Kidney epithelial cell (primary cell): ENCODE data around the gene CELF2. TPM values are rescaled to one million over a fixed set of nuclear protein-coding genes. Genes with fewer than 3 reads are reported as not detected.

Experiments
- DNase-seq: peaks from one replicate; pipeline ENCODE4 v3.0.0-alpha.2; 2010; ENCODE audit warnings: low read depth
- H3K27me3 ChIP-seq: 2 replicates; pipeline ENCODE4 v1.6.0; 2011; ENCODE audit warnings: low read length; ENCODE audit not compliant: control insufficient read depth, insufficient read depth
- H3K36me3 ChIP-seq: 2 replicates; pipeline ENCODE4 v1.5.1; 2011; ENCODE audit warnings: low read length; ENCODE audit not compliant: control insufficient read depth, insufficient read depth
- H3K4me3 ChIP-seq: 2 replicates; pipeline ENCODE4 v1.5.1; 2011; ENCODE audit warnings: low read depth, mild to moderate bottlenecking, control low read depth, low read length
- CTCF ChIP-seq: IDR thresholded peaks from 2 replicates; pipeline ENCODE4 v1.5.1; 2011; ENCODE audit warnings: mild to moderate bottlenecking, moderate library complexity, low read length, control low read depth, inconsistent platforms; ENCODE audit not compliant: insufficient read depth, poor library complexity, severe bottlenecking
- total RNA-seq: library from RNA; depleted of rRNA; stranded (reverse); fragments of >200 nt; gene quantifications from 2 replicates; pipeline ENCODE4 v1.2.3, GENCODE V29; 2015

CELF2 gene
- total RNA-seq, 1 donor from 2014 or later: 15.2 TPM

- H3K27me3 ChIP-seq: no peaks in the 10 kb centered on the region
- no peak for TF ChIP-seq CTCF
- H3K4me3 ChIP-seq: no peak overlapping the region
- H3K36me3 ChIP-seq: no peaks in the 10 kb centered on the region
- DNase-seq: no peak
Observed at GRCh38 chr10:11141571-11142091, 124.0 kb downstream of the CELF2 start.

- no peak for TF ChIP-seq CTCF
- Histone ChIP-seq H3K36me3 (no peaks in the 10 kb centered on the region), H3K4me3 (no peak overlapping the region), H3K27me3 (no peaks in the 10 kb centered on the region)
- DNase-seq: no peak
Observed at GRCh38 chr10:11142777-11143176, 125.1 kb downstream of the CELF2 start.

GRCh38 chr10:11143242-11143641 lies 125.6 kb downstream of the CELF2 start:
- Histone ChIP-seq H3K27me3 (no peaks in the 10 kb centered on the region), H3K4me3 (no peak overlapping the region), H3K36me3 (no peaks in the 10 kb centered on the region)
- TF ChIP-seq CTCF: no peak
- DNase-seq: no peak

GRCh38 chr10:11144626-11145494 lies 127.2 kb downstream of the CELF2 start:
- H3K4me3 ChIP-seq: no peak overlapping the region
- no peaks in the 10 kb centered on the region for H3K27me3 ChIP-seq
- H3K36me3 ChIP-seq: no peaks in the 10 kb centered on the region
- TF ChIP-seq CTCF: no peak
- DNase-seq: no peak

- no peak for TF ChIP-seq CTCF
- Histone ChIP-seq H3K4me3 (no peak overlapping the region), H3K36me3 (no peaks in the 10 kb centered on the region), H3K27me3 (no peaks in the 10 kb centered on the region)
- no peak for DNase-seq
Observed at GRCh38 chr10:11145495-11145855, 127.8 kb downstream of the CELF2 start.
